K562 (cell line): ENCODE measurements around the gene MYO1D. TPM values are rescaled to one million over a fixed set of nuclear protein-coding genes. Genes with fewer than 3 reads are reported as not detected.

ENCODE experiments used
- AFF1 ChIP-seq, 2 experiments: fragments of 450-650 bp; IDR thresholded peaks; 2 replicates each; pipeline ENCODE4 v1.6.1; 2018; ENCODE audit warnings: mild to moderate bottlenecking in 2 of 2, low read depth in 1 of 2; ENCODE audit not compliant: partially characterized antibody in 2 of 2
- CCNT2 ChIP-seq: IDR thresholded peaks from 2 replicates; pipeline ENCODE4 v1.6.1; 2011; ENCODE audit warnings: borderline replicate concordance, low read depth, mild to moderate bottlenecking, moderate library complexity, mixed read lengths, low read length; ENCODE audit not compliant: insufficient read length; ENCODE audit errors: extremely low read depth
- CTCFL ChIP-seq: IDR thresholded peaks from 2 replicates; pipeline ENCODE4 v1.6.1; 2011; ENCODE audit warnings: borderline replicate concordance, low read depth, mild to moderate bottlenecking, moderate library complexity, low read length; ENCODE audit not compliant: insufficient read depth, poor library complexity, severe bottlenecking
- EHMT2 ChIP-seq: fragments of 450-650 bp; IDR thresholded peaks from 2 replicates; pipeline ENCODE4 v1.6.1; 2018; ENCODE audit warnings: antibody characterized with exemption
- ID3 ChIP-seq, 2 experiments: fragments of 250-450 bp in 1 of 2; fragments of 450-650 bp in 1 of 2; sonication (Bioruptor Pico) in 1 of 2; IDR thresholded peaks; 2 replicates each; pipeline versions ENCODE4 v1.6.1 to v1.8.0; 2016 to 2021; ENCODE audit warnings: mild to moderate bottlenecking in 2 of 2, moderate library complexity in 2 of 2, missing compliant biosample characterization in 1 of 2, missing genetic modification characterization in 1 of 2
- RBBP5 ChIP-seq: fragments of 200-600 bp; sonication (generic); IDR thresholded peaks from 2 replicates; pipeline ENCODE4 v1.6.1; 2012; ENCODE audit warnings: borderline replicate concordance, mild to moderate bottlenecking, low read length, control low read depth, inconsistent platforms; ENCODE audit not compliant: insufficient read depth, poor library complexity, severe bottlenecking
- SRSF7 ChIP-seq: fragments of 200-400 bp; formaldehyde crosslinking; optimal IDR thresholded peaks from 2 replicates; pipeline ENCODE3; 2017; ENCODE audit warnings: mild to moderate bottlenecking, low read depth, low read length
- SRSF9 ChIP-seq: fragments of 200-400 bp; formaldehyde crosslinking; IDR thresholded peaks from 2 replicates; pipeline ENCODE4 v1.6.1; 2017; ENCODE audit warnings: low read depth, low read length, borderline replicate concordance
- TBP ChIP-seq: optimal IDR thresholded peaks from 2 replicates; pipeline ENCODE3; 2011; ENCODE audit warnings: low read depth, low read length, improper control_type of control experiment
- TGIF2 ChIP-seq: sonication (generic); formaldehyde crosslinking; IDR thresholded peaks from 2 replicates; pipeline ENCODE4 v1.8.1; 2022; ENCODE audit warnings: mild to moderate bottlenecking, missing genetic modification reagents, moderate library complexity
- ZBTB5 ChIP-seq: fragments of 450-650 bp; IDR thresholded peaks from 2 replicates; pipeline ENCODE4 v1.6.1; 2017; ENCODE audit warnings: antibody characterized with exemption
- ZNF639 ChIP-seq, 2 experiments: fragments of 200-800 bp in 1 of 2; sonication (Bioruptor generic) in 1 of 2; sonication (generic) in 1 of 2; formaldehyde crosslinking in 1 of 2; IDR thresholded peaks in 1 of 2; conservative IDR thresholded peaks in 1 of 2; 2 replicates each; pipeline versions ENCODE4 v1.5.0 to v1.6.1; 2016 to 2020; ENCODE audit warnings: missing compliant biosample characterization in 1 of 2, missing genetic modification characterization in 1 of 2, missing genetic modification reagents in 1 of 2
- ZNF655 ChIP-seq: fragments of 250-450 bp; sonication (Bioruptor Pico); IDR thresholded peaks from 2 replicates; pipeline ENCODE4 v1.5.0; 2021
- ZNF764 ChIP-seq: fragments of 250-450 bp; sonication (Bioruptor Pico); IDR thresholded peaks from 2 replicates; pipeline ENCODE4 v1.4.0; 2020; ENCODE audit warnings: low read depth, mild to moderate bottlenecking, moderate library complexity
- polyA plus RNA-seq, 8 experiments: library from polyadenylated mRNA; depleted of rRNA in 4 of 8; stranded (reverse) in 5 of 8; unstranded in 3 of 8; fragments of >200 nt; fragmentation: Nextera tagmentation in 2 of 8; fragmentation: Illumina TruSeq in 1 of 8; extraction: Ambion mirVana in 2 of 8; extraction: Trizol in 1 of 8; gene quantifications; 2 replicates each; pipeline versions ENCODE4 v1.2.1 to v1.2.3, GENCODE V29; 2011 to 2014; ENCODE audit warnings: inconsistent platforms in 1 of 8, missing spikeins in 1 of 8
- total RNA-seq, 7 experiments: library from RNA; depleted of rRNA in 6 of 7; stranded (reverse); fragments of >200 nt in 6 of 7; fragmentation: Illumina TruSeq in 2 of 7; extraction: Trizol in 2 of 7; gene quantifications; 2 replicates each; pipeline versions ENCODE4 v1.2.1 to v1.2.3, GENCODE V29; 2011 to 2021; ENCODE audit warnings: low replicate concordance in 1 of 7

MYO1D gene
- total and polyA plus RNA-seq, 9 of the 15 experiments (the other 6 are each of a cell fraction or from before 2014, with no cell fraction given): 2.1 to 71.2 (median 45.4) TPM

- TF ChIP-seq AFF1 (IDR thresholded peaks at IDR 0.05; ENCODE audit: low read depth in 1 of 2, partially characterized antibody in 2 of 2) (no peak), CCNT2 (no peak), SRSF7 (no peak), ZBTB5 (no peak), CTCFL (no peak), ID3 (CRISPR knock-in tag; IDR thresholded peaks at IDR 0.05) (no peak), ID3 (tag; IDR thresholded peaks at IDR 0.05) (no peak), TGIF2 (CRISPR knock-in tag) (no peak), ZNF655 (CRISPR knock-in tag) (no peak), EHMT2 (0 out of 2 replicates have a peak, but pooled peaks have one; percentile 46), ZNF639 (CRISPR knock-in tag; conservative IDR thresholded peaks at IDR 0.05 in 1 of 2, IDR thresholded peaks at IDR 0.05 in 1 of 2) (no peak), TBP (no peak), SRSF9 (no peak), RBBP5 (no peak), ZNF764 (no peak)
Measured at GRCh38 chr17:32784113-32784512, 92.8 kb downstream of the MYO1D start (continued).
